ENCODE results near the gene PLA2G5. TPM values are rescaled to one million over a fixed set of nuclear protein-coding genes. Genes with fewer than 3 reads are reported as not detected.

The PLA2G5 gene
- total RNA-seq, 4 donors from 2014 or later, result 1.5 to 5.0 (median 1.9) TPM; not detected in 1

GRCh38 chr1:20086800-20087199 lies 16.8 kb downstream of the PLA2G5 start:
- Histone ChIP-seq H3K36me3 (no peaks in the 10 kb centered on the region), H3K4me3 (no peak overlapping the region), H3K27me3 (no peaks in the 10 kb centered on the region), H3K4me1 (no peaks in the 10 kb centered on the region), H3K9me3 (no peaks in the 10 kb centered on the region), H3K27ac (no peak overlapping the region)
- no peak for TF ChIP-seq POLR2A (IDR thresholded peaks at IDR 0.05)
- no peak for TF ChIP-seq CTCF (IDR thresholded peaks at IDR 0.05)
- DNase-seq, result no peak

- no peak for TF ChIP-seq POLR2A (IDR thresholded peaks at IDR 0.05)
- no peak for TF ChIP-seq CTCF (IDR thresholded peaks at IDR 0.05)
- no peak for DNase-seq
- no peak overlapping the region for H3K4me3 ChIP-seq
- no peaks in the 10 kb centered on the region for H3K36me3 ChIP-seq
- no peak overlapping the region for H3K27ac ChIP-seq
- no peaks in the 10 kb centered on the region for H3K27me3 ChIP-seq
- no peaks in the 10 kb centered on the region for H3K4me1 ChIP-seq
- no peaks in the 10 kb centered on the region for H3K9me3 ChIP-seq
Measured at GRCh38 chr1:20087668-20088067, 17.7 kb downstream of the PLA2G5 start.

- Histone ChIP-seq H3K36me3 (no peaks in the 10 kb centered on the region), H3K27ac (no peak overlapping the region), H3K4me3 (no peak overlapping the region), H3K27me3 (no peaks in the 10 kb centered on the region), H3K4me1 (no peaks in the 10 kb centered on the region), H3K9me3 (no peaks in the 10 kb centered on the region)
- no peak for TF ChIP-seq POLR2A (IDR thresholded peaks at IDR 0.05)
- no peak for TF ChIP-seq CTCF (IDR thresholded peaks at IDR 0.05)
- no peak for DNase-seq
Measured at GRCh38 chr1:20089328-20090077, 19.5 kb downstream of the PLA2G5 start.

GRCh38 chr1:20090119-20090518 lies 20.1 kb downstream of the PLA2G5 start:
- H3K36me3 ChIP-seq, result no peaks in the 10 kb centered on the region
- no peak overlapping the region for H3K4me3 ChIP-seq
- no peaks in the 10 kb centered on the region for H3K4me1 ChIP-seq
- H3K9me3 ChIP-seq, result no peaks in the 10 kb centered on the region
- no peaks in the 10 kb centered on the region for H3K27me3 ChIP-seq
- DNase-seq, result no peak
- no peak overlapping the region for H3K27ac ChIP-seq
- TF ChIP-seq CTCF (IDR thresholded peaks at IDR 0.05) (no peak), POLR2A (IDR thresholded peaks at IDR 0.05) (no peak)

GRCh38 chr1:20090641-20091040 lies 20.6 kb downstream of the PLA2G5 start:
- Histone ChIP-seq H3K4me1 (no peaks in the 10 kb centered on the region), H3K4me3 (no peak overlapping the region), H3K27me3 (no peaks in the 10 kb centered on the region), H3K27ac (no peak overlapping the region), H3K36me3 (no peaks in the 10 kb centered on the region), H3K9me3 (no peaks in the 10 kb centered on the region)
- TF ChIP-seq POLR2A (IDR thresholded peaks at IDR 0.05), result no peak
- TF ChIP-seq CTCF (IDR thresholded peaks at IDR 0.05), result no peak
- no peak for DNase-seq
